Measurements from ENCODE around the gene TACC3.

The TACC3 gene

DNA sequence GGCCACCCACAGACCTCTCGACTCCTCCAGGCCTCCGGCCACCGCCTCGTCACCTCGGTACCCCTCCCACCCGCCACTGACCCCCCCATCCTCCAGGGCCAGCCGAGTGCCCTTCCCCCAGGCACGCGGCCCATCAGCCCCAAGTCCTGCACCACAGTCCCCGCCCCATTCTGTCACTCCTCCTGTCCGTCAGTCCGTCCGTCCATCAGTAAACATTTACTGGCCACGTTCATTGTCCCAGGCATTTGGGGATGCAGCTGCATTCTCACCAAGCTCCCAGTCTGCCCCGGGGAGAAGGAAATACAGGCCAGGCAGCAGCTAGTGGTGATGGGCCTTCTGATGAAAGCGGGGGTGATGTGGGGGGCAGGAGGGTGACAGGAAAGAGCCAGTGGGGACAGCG lies 36.5 kb downstream of the TACC3 start:
- Histone ChIP-seq H3K27ac (ENCODE audit: low read depth, low read length) (no peak overlapping the region), H3K4me3 (ENCODE audit: low read length) (no peak overlapping the region), H3K36me3 (ENCODE audit: control insufficient read depth, low read length) (no peaks in the 10 kb centered on the region), H3K9me2 (replicated peaks; ENCODE audit: control insufficient read depth, low read length) (no peaks in the 10 kb centered on the region), H4K20me1 (ENCODE audit: control insufficient read depth, insufficient read depth, low read depth, low read length) (peaks cover 4% of the 10 kb centered on the region; the same call in 1 of the 2 replicates), H3K9me3 (ENCODE audit: control insufficient read depth, insufficient read depth, low read length) (no peaks in the 10 kb centered on the region), H3K4me1 (ENCODE audit: control insufficient read depth, low read length) (no peaks in the 10 kb centered on the region), H3F3A (ENCODE audit: control insufficient read depth, insufficient read depth) (no peaks in the 10 kb centered on the region), H3K79me2 (ENCODE audit: control insufficient read depth, low read length) (no peaks in the 10 kb centered on the region), H3K4me2 (ENCODE audit: low read length) (no peak overlapping the region), H3K27me3 (ENCODE audit: control insufficient read depth, low read length) (peaks cover 4% of the 10 kb centered on the region; the same call in 1 of the 2 replicates)
- TF ChIP-seq, protein P1, sequence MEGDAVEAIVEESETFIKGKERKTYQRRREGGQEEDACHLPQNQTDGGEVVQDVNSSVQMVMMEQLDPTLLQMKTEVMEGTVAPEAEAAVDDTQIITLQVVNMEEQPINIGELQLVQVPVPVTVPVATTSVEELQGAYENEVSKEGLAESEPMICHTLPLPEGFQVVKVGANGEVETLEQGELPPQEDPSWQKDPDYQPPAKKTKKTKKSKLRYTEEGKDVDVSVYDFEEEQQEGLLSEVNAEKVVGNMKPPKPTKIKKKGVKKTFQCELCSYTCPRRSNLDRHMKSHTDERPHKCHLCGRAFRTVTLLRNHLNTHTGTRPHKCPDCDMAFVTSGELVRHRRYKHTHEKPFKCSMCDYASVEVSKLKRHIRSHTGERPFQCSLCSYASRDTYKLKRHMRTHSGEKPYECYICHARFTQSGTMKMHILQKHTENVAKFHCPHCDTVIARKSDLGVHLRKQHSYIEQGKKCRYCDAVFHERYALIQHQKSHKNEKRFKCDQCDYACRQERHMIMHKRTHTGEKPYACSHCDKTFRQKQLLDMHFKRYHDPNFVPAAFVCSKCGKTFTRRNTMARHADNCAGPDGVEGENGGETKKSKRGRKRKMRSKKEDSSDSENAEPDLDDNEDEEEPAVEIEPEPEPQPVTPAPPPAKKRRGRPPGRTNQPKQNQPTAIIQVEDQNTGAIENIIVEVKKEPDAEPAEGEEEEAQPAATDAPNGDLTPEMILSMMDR (IDR thresholded peaks at IDR 0.05; ENCODE audit: low read depth, low read length, poor library complexity, severe bottlenecking), result no peak
- TF ChIP-seq EZH2phosphoT487 (IDR thresholded peaks at IDR 0.05; ENCODE audit: borderline replicate concordance, low read length), result no peak

DNA sequence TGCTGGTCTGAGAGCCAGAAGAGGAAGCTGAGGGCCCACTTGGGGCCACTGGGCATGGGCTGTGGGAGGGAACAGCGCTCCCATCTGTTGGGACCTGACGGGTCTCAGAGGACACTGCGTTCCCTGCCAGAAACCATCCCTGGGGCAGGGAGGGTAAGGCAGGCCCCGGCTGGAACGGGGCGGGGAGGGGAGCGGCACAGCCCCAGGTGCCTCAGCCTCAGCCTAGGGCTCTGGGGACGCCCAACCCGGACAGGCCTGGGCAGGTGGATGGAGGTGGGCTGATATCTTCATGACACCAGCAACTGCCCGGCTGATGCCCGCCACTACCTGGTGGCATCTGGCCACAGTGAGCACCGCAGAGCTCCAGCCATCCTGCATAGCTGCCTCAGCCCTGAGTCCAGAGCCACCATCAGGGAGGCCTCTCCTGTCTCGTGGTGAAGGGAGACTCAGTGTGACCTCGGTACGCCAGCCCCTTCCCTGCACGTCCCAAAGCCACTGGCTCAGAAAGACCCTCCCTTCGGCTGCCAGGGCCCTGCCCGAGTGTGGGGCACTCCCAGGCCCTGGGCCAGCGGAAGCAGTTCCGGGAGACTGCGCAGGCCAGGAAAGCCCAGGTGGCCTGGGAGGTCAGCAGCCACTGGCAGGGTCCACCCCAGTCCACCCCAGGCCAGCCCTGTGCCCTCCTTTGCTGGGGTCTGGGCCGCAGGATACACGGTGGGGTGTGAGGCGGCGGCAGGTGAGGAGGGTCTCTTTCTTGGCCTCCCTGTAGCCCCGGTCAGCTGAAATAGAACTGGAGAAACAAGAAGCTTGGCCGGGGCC lies 37.2 kb downstream of the TACC3 start:
- no peaks in the 10 kb centered on the region for H3K79me2 ChIP-seq (ENCODE audit: control insufficient read depth, low read length)
- no peak overlapping the region for H3K4me3 ChIP-seq (ENCODE audit: low read length)
- no peaks in the 10 kb centered on the region for H3K36me3 ChIP-seq (ENCODE audit: control insufficient read depth, low read length)
- no peak for TF ChIP-seq EZH2phosphoT487 (IDR thresholded peaks at IDR 0.05; ENCODE audit: borderline replicate concordance, low read length)
- TF ChIP-seq, protein P1 (IDR thresholded peaks at IDR 0.05; ENCODE audit: low read depth, low read length, poor library complexity, severe bottlenecking), result no peak
- no peak overlapping the region for H3K4me2 ChIP-seq (ENCODE audit: low read length)
- H3K9me2 ChIP-seq (replicated peaks; ENCODE audit: control insufficient read depth, low read length), result no peaks in the 10 kb centered on the region
- peaks cover 7% of the 10 kb centered on the region for H3K27me3 ChIP-seq (ENCODE audit: control insufficient read depth, low read length)
- H4K20me1 ChIP-seq (ENCODE audit: control insufficient read depth, insufficient read depth, low read depth, low read length), result peaks cover 4% of the 10 kb centered on the region; the same call in 1 of the 2 replicates
- H3K27ac ChIP-seq (ENCODE audit: low read depth, low read length), result no peak overlapping the region
- H3K9me3 ChIP-seq (ENCODE audit: control insufficient read depth, insufficient read depth, low read length), result no peaks in the 10 kb centered on the region
- H3F3A ChIP-seq (ENCODE audit: control insufficient read depth, insufficient read depth), result no peaks in the 10 kb centered on the region
- no peaks in the 10 kb centered on the region for H3K4me1 ChIP-seq (ENCODE audit: control insufficient read depth, low read length)

DNA sequence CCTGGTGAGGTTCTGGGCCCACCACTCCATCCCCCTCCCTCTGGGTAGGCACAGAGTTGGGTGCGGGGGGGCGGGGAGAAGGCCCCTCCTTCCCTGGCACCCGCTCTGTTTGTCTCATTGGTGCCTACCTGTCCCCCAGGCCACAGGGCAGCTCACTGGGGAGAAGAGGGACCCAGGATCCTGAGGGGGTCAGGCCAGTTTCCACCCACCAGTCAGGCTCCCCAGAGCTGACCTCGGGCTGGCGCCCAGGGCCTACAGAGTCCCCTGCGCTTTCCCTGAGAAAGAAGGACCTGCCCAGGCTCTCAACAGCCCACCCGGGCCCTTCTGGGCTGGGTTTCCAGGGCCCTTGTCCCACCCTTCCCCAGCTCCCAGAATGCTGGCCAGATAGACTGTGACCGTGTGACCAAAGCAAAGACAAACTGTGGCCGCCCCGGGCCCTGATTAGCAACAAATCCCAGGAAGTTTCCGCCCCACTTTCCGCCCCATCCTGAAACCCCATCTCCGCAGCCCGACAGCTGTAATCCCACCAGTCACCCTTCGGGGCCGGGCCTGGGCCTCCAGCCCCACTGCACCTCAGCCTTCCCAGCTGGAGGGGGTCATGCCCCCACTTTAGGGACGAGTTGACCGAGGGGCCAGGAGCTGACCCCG lies 38.0 kb downstream of the TACC3 start:
- H3K27ac ChIP-seq (ENCODE audit: low read depth, low read length), result no peak overlapping the region
- TF ChIP-seq, protein P1 (IDR thresholded peaks at IDR 0.05; ENCODE audit: low read depth, low read length, poor library complexity, severe bottlenecking), result no peak
- no peak for TF ChIP-seq EZH2phosphoT487 (IDR thresholded peaks at IDR 0.05; ENCODE audit: borderline replicate concordance, low read length)
- peaks cover 4% of the 10 kb centered on the region; the same call in 1 of the 2 replicates for H4K20me1 ChIP-seq (ENCODE audit: control insufficient read depth, insufficient read depth, low read depth, low read length)
- no peak overlapping the region for H3K4me3 ChIP-seq (ENCODE audit: low read length)
- H3F3A ChIP-seq (ENCODE audit: control insufficient read depth, insufficient read depth), result no peaks in the 10 kb centered on the region
- H3K9me3 ChIP-seq (ENCODE audit: control insufficient read depth, insufficient read depth, low read length), result no peaks in the 10 kb centered on the region
- no peaks in the 10 kb centered on the region for H3K36me3 ChIP-seq (ENCODE audit: control insufficient read depth, low read length)
- no peaks in the 10 kb centered on the region for H3K4me1 ChIP-seq (ENCODE audit: control insufficient read depth, low read length)
- H3K27me3 ChIP-seq (ENCODE audit: control insufficient read depth, low read length), result peaks cover 11% of the 10 kb centered on the region
- H3K79me2 ChIP-seq (ENCODE audit: control insufficient read depth, low read length), result no peaks in the 10 kb centered on the region
- no peak overlapping the region for H3K4me2 ChIP-seq (ENCODE audit: low read length)
- no peaks in the 10 kb centered on the region for H3K9me2 ChIP-seq (replicated peaks; ENCODE audit: control insufficient read depth, low read length)
